H9 (cell line): ENCODE measurements around the gene RTP3. TPM values are rescaled to one million over a fixed set of nuclear protein-coding genes. Genes with fewer than 3 reads are reported as not detected.

Experiments used
- DNase-seq: peaks from one replicate; pipeline ENCODE4 v3.0.0-alpha.2; 2017
- H2AFZ ChIP-seq: one replicate; pipeline ENCODE4 v1.6.1; 2013; ENCODE audit warnings: mild to moderate bottlenecking, low read length, control low read depth, moderate library complexity
- H2AK5ac ChIP-seq: 2 replicates; pipeline ENCODE4 v1.6.1; 2013; ENCODE audit warnings: low read length, control low read depth, mixed read lengths; ENCODE audit not compliant: insufficient read length
- H2BK120ac ChIP-seq: one replicate; pipeline ENCODE4 v1.6.1; 2013; ENCODE audit warnings: low read depth, mild to moderate bottlenecking, low read length, control low read depth, inconsistent platforms; ENCODE audit not compliant: poor library complexity, severe bottlenecking
- H2BK12ac ChIP-seq: 2 replicates; pipeline ENCODE4 v1.6.1; 2013; ENCODE audit warnings: low read length, control low read depth, mixed read lengths, low read depth; ENCODE audit not compliant: insufficient read length
- H2BK15ac ChIP-seq: 2 replicates; pipeline ENCODE4 v1.6.1; 2013; ENCODE audit warnings: low read depth, low read length, control low read depth
- H2BK20ac ChIP-seq: one replicate; pipeline ENCODE4 v1.6.1; 2013; ENCODE audit warnings: low read depth, mild to moderate bottlenecking, low read length, control low read depth, inconsistent platforms; ENCODE audit not compliant: poor library complexity, severe bottlenecking
- H2BK5ac ChIP-seq: 2 replicates; pipeline ENCODE4 v1.6.1; 2013; ENCODE audit warnings: low read length, control low read depth, mixed read lengths; ENCODE audit not compliant: insufficient read length
- H3K14ac ChIP-seq: 2 replicates; pipeline ENCODE4 v1.6.1; 2013; ENCODE audit warnings: low read length, control low read depth; ENCODE audit not compliant: insufficient read depth
- H3K18ac ChIP-seq: 2 replicates; pipeline ENCODE4 v1.6.1; 2013; ENCODE audit warnings: low read depth, mild to moderate bottlenecking, mixed read lengths, low read length, control low read depth; ENCODE audit not compliant: insufficient read length
- H3K23ac ChIP-seq: 2 replicates; pipeline ENCODE4 v1.6.1; 2013; ENCODE audit warnings: low read length, control low read depth, mixed read lengths, low read depth; ENCODE audit not compliant: insufficient read length
- H3K23me2 ChIP-seq: 2 replicates; pipeline ENCODE4 v1.6.1; 2013; ENCODE audit warnings: low read depth, mild to moderate bottlenecking, mixed read lengths, low read length, control low read depth; ENCODE audit not compliant: insufficient read length, poor library complexity, severe bottlenecking
- H3K27ac ChIP-seq: 2 replicates; pipeline ENCODE4 v1.5.1; 2013; ENCODE audit warnings: low read length, control low read depth, mixed read lengths, low read depth; ENCODE audit not compliant: insufficient read length
- H3K27me3 ChIP-seq: 2 replicates; pipeline ENCODE4 v1.6.1; 2013; ENCODE audit warnings: low read length, control low read depth, inconsistent platforms; ENCODE audit not compliant: insufficient read depth
- H3K4ac ChIP-seq: 2 replicates; pipeline ENCODE4 v1.6.1; 2013; ENCODE audit warnings: low read depth, mild to moderate bottlenecking, control low read depth, inconsistent platforms, low read length, moderate library complexity
- H3K4me1 ChIP-seq: 2 replicates; pipeline ENCODE4 v1.6.1; 2013; ENCODE audit warnings: low read length, control low read depth, inconsistent platforms; ENCODE audit not compliant: insufficient read depth
- H3K4me2 ChIP-seq: 2 replicates; pipeline ENCODE4 v1.6.1; 2013; ENCODE audit warnings: low read length, control low read depth, mixed read lengths; ENCODE audit not compliant: insufficient read length, insufficient read depth
- H3K56ac ChIP-seq: 2 replicates; pipeline ENCODE4 v1.6.1; 2013; ENCODE audit warnings: low read depth, mild to moderate bottlenecking, mixed read lengths, low read length, control low read depth; ENCODE audit not compliant: insufficient read length
- H3K79me1 ChIP-seq: 2 replicates; pipeline ENCODE4 v1.6.1; 2013; ENCODE audit warnings: low read depth, mild to moderate bottlenecking, moderate library complexity, low read length, control low read depth, inconsistent platforms; ENCODE audit not compliant: insufficient read depth, poor library complexity, severe bottlenecking
- H3K79me2 ChIP-seq: 2 replicates; pipeline ENCODE4 v1.6.1; 2013; ENCODE audit warnings: low read length, control low read depth, inconsistent platforms; ENCODE audit not compliant: insufficient read depth
- H3K9ac ChIP-seq: 2 replicates; pipeline ENCODE4 v1.6.1; 2013; ENCODE audit warnings: low read length, control low read depth, mixed read lengths; ENCODE audit not compliant: insufficient read length; ENCODE audit errors: extremely low read depth
- H3K9me3 ChIP-seq: one replicate; pipeline ENCODE4 v1.6.1; 2013; ENCODE audit warnings: low read depth, low read length, inconsistent platforms; ENCODE audit not compliant: control insufficient read depth
- H3T11ph ChIP-seq: one replicate; pipeline ENCODE4 v1.6.1; 2013; ENCODE audit warnings: mild to moderate bottlenecking, low read length, control low read depth, inconsistent platforms
- H4K20me1 ChIP-seq: one replicate; pipeline ENCODE4 v1.6.1; 2013; ENCODE audit not compliant: control insufficient read depth, insufficient read length, insufficient read depth
- H4K5ac ChIP-seq: 2 replicates; pipeline ENCODE4 v1.6.1; 2013; ENCODE audit warnings: low read depth, mild to moderate bottlenecking, mixed read lengths, low read length, control low read depth; ENCODE audit not compliant: insufficient read length
- H4K8ac ChIP-seq: replicated peaks from 2 replicates; pipeline ENCODE4 v1.6.1; 2013; ENCODE audit warnings: low read length, control low read depth, mixed read lengths, low read depth; ENCODE audit not compliant: insufficient read length
- H4K91ac ChIP-seq: 2 replicates; pipeline ENCODE4 v1.6.1; 2013; ENCODE audit warnings: low read depth, mild to moderate bottlenecking, moderate library complexity, mixed read lengths, low read length, control low read depth; ENCODE audit not compliant: insufficient read length
- H3K27ac Mint-ChIP-seq, 3 experiments: 2 replicates in 2 of 3; 3 replicates in 1 of 3; pipeline ENCODE4 v1.8.0; 2020 to 2021; ENCODE audit warnings: mixed read lengths in 3 of 3, mild to moderate bottlenecking in 1 of 3, moderate library complexity in 1 of 3
- H3K27me3 Mint-ChIP-seq: 2 replicates; pipeline ENCODE4 v1.8.0; 2021; ENCODE audit warnings: low read depth, mild to moderate bottlenecking, moderate library complexity, mixed read lengths
- H3K36me3 Mint-ChIP-seq, 3 experiments: 2 replicates in 2 of 3; 3 replicates in 1 of 3; pipeline ENCODE4 v1.8.0; 2020 to 2021; ENCODE audit warnings: low read depth in 3 of 3, mixed read lengths in 3 of 3; ENCODE audit not compliant: insufficient read depth in 1 of 3
- H3K4me1 Mint-ChIP-seq, 2 experiments: 2 replicates each; pipeline ENCODE4 v1.8.0; 2020; ENCODE audit warnings: mixed read lengths in 2 of 2
- H3K4me3 Mint-ChIP-seq, 2 experiments: 2 replicates in 1 of 2; 3 replicates in 1 of 2; pipeline ENCODE4 v1.8.0; 2020 to 2021; ENCODE audit warnings: mild to moderate bottlenecking in 2 of 2, mixed read lengths in 2 of 2, moderate library complexity in 1 of 2
- H3K9me3 Mint-ChIP-seq, 2 experiments: 2 replicates in 1 of 2; 3 replicates in 1 of 2; pipeline ENCODE4 v1.8.0; 2020; ENCODE audit warnings: mild to moderate bottlenecking in 2 of 2, mixed read lengths in 2 of 2, moderate library complexity in 1 of 2
- CTCF ChIP-seq: fragments of 200-600 bp; sonication (generic); conservative IDR thresholded peaks from 3 replicates; pipeline ENCODE4 v1.8.0; 2021; ENCODE audit warnings: antibody characterized with exemption, mild to moderate bottlenecking
- WGBS: extraction: QIAGEN DNeasy Blood & Tissue Kit; methylation state at CpG from one replicate; pipeline ENCODE4 v1.1.7; 2013; ENCODE audit warnings: missing lambda C conversion rate, low lambda C conversion rate, mixed read lengths; ENCODE audit not compliant: insufficient read length; ENCODE audit errors: extremely low coverage; 5-methylcytosine and 5-hydroxymethylcytosine counted together
- total RNA-seq: library from RNA; stranded (reverse); gene quantifications from 2 replicates; pipeline ENCODE4 v1.2.1, GENCODE V29; 2021

RTP3 gene
- total RNA-seq, 1 experiment from 2014 or later, result not detected

- Histone ChIP-seq H3K23me2 (no peaks in the 10 kb centered on the region), H3K27ac (no peak overlapping the region), H4K91ac (no peak overlapping the region), H2AFZ (no peak overlapping the region), H3K56ac (no peak overlapping the region), H4K5ac (no peak overlapping the region), H3K4me2 (no peak overlapping the region), H4K20me1 (no peaks in the 10 kb centered on the region), H3K4me1 (no peaks in the 10 kb centered on the region), H2BK5ac (no peak overlapping the region), H3K14ac (no peak overlapping the region), H2BK120ac (no peak overlapping the region), H2BK20ac (no peak overlapping the region), H2AK5ac (no peak overlapping the region), H3K27me3 (no peaks in the 10 kb centered on the region), H4K8ac (no peak overlapping the region), H3K79me1 (no peaks in the 10 kb centered on the region), H3K9me3 (no peaks in the 10 kb centered on the region), H2BK12ac (no peak overlapping the region), H3T11ph (no peak overlapping the region), H3K18ac (no peak overlapping the region), H3K79me2 (no peaks in the 10 kb centered on the region), H2BK15ac (no peak overlapping the region), H3K23ac (no peak overlapping the region), H3K9ac (no peak overlapping the region), H3K4ac (no peak overlapping the region)
- Mint-ChIP-seq H3K4me3 (no peak overlapping the region), H3K27ac (no peak overlapping the region), H3K27me3 (peaks cover 9% of the 10 kb centered on the region), H3K36me3 (no peaks in the 10 kb centered on the region), H3K9me3 (no peaks in the 10 kb centered on the region; a peak in 1 of 5 replicates), H3K4me1 (0 out of 4 replicates have a peak, but pooled peaks cover 0 to 2% of the 10 kb centered on the region in 2 experiments)
- TF ChIP-seq CTCF, result no peak
- DNase-seq, result no peak
- WGBS, result no CpG with 5 or more reads among the region's 1 CpG
Measured at GRCh38 chr3:46482632-46483350, 15.0 kb upstream of the RTP3 start.
